Measurements from ENCODE around the gene FGGY.

DNA sequence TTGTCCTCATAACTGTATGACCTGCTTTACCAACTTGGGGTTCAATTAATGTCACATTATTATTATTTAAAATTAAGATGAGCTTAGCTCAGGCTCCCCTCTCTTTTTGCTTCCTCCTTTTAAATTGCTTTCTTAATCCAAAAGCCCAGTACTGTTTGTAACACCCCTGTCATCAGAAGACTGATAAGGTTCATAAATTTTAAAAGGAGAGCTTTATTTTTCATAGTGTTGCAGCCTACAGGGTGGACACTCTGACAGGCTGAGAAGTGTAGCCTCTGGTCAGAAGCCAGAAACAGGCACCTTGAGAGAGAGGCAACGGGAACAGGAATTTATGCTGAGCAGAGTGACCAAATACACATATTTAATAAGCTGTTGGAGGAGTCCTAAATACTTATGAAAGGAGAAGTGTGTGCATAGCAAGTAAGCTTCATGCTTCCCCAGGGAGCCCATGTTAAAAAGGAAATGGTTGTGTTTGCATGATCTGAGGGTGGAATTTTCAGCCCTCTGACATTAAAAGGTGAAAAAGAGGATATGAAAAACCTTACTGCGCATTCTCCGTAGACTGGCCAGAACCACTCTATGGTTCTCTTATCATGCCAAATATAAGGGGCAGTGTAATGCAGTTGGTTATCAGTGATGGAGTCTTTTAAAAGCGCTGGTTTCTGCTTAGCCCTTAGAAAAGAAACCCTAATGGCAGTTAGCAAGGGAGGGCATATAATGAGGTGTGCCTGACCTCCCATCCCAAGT, 30.5 kb upstream of the FGGY start:
- TF ChIP-seq POLR2A (IDR thresholded peaks at IDR 0.05; ENCODE audit: extremely low read depth, insufficient read length) (no peak), MYC (IDR thresholded peaks at IDR 0.05; ENCODE audit: low read depth, low read length) (no peak)
- TF ChIP-seq, protein P1, sequence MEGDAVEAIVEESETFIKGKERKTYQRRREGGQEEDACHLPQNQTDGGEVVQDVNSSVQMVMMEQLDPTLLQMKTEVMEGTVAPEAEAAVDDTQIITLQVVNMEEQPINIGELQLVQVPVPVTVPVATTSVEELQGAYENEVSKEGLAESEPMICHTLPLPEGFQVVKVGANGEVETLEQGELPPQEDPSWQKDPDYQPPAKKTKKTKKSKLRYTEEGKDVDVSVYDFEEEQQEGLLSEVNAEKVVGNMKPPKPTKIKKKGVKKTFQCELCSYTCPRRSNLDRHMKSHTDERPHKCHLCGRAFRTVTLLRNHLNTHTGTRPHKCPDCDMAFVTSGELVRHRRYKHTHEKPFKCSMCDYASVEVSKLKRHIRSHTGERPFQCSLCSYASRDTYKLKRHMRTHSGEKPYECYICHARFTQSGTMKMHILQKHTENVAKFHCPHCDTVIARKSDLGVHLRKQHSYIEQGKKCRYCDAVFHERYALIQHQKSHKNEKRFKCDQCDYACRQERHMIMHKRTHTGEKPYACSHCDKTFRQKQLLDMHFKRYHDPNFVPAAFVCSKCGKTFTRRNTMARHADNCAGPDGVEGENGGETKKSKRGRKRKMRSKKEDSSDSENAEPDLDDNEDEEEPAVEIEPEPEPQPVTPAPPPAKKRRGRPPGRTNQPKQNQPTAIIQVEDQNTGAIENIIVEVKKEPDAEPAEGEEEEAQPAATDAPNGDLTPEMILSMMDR (IDR thresholded peaks at IDR 0.05; ENCODE audit: low read depth, low read length): no peak
